Measurements from ENCODE around the gene IL17B. TPM values are rescaled to one million over a fixed set of nuclear protein-coding genes. Genes with fewer than 3 reads are reported as not detected.

The IL17B gene
- total RNA-seq, 1 experiment from 2014 or later: not detected

DNA sequence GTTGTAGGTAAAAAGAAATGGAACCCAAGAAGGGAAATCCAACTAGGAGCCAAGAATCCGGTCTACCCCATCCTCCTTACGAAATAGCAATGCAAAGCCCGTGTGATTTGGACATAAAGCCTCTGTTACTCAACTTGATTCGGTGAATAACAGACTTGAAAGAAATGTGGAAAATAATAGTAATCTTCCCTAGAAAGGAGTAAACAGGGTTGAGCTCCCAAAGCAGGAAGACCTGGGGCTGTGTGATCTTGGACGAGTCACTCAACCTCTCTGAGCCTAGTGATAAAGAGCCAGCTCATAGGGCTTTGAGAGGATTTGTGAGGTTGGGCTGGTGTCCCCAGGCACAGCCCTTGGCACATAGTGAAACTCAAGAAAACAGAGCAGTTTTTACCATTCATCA lies 42.7 kb upstream of the IL17B start:
- BruUV-seq (replicated peaks): no TSS peak
- ChIA-PET POLR2A (ENCODE audit: unreplicated experiment) (no interaction called here), CTCF (no interaction called here)
- TF ChIP-seq, protein P1, sequence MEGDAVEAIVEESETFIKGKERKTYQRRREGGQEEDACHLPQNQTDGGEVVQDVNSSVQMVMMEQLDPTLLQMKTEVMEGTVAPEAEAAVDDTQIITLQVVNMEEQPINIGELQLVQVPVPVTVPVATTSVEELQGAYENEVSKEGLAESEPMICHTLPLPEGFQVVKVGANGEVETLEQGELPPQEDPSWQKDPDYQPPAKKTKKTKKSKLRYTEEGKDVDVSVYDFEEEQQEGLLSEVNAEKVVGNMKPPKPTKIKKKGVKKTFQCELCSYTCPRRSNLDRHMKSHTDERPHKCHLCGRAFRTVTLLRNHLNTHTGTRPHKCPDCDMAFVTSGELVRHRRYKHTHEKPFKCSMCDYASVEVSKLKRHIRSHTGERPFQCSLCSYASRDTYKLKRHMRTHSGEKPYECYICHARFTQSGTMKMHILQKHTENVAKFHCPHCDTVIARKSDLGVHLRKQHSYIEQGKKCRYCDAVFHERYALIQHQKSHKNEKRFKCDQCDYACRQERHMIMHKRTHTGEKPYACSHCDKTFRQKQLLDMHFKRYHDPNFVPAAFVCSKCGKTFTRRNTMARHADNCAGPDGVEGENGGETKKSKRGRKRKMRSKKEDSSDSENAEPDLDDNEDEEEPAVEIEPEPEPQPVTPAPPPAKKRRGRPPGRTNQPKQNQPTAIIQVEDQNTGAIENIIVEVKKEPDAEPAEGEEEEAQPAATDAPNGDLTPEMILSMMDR (conservative IDR thresholded peaks at IDR 0.05): no peak
- TF ChIP-seq EZH2 (IDR thresholded peaks at IDR 0.05; ENCODE audit: low read depth): no peak
- no peaks in the 10 kb centered on the region for H3K9me3 ChIP-seq (ENCODE audit: insufficient read depth, low read depth)
- no peak overlapping the region for H2AFZ ChIP-seq
- H3K27ac ChIP-seq: no peak overlapping the region
- no peaks in the 10 kb centered on the region for H3K36me3 ChIP-seq (ENCODE audit: low read depth)
- intact Hi-C loops (cut with micrococcal nuclease; ENCODE audit: unreplicated experiment): no loop called here
- H4K20me1 ChIP-seq (ENCODE audit: insufficient read depth): no peaks in the 10 kb centered on the region
- H3K4me3 ChIP-seq: no peak overlapping the region
- peaks cover 5% of the 10 kb centered on the region; the same call in 1 of the 2 replicates for H3K4me1 ChIP-seq (replicated peaks; ENCODE audit: insufficient read depth)
- H3K9me2 ChIP-seq (ENCODE audit: insufficient read depth): no peaks in the 10 kb centered on the region
- DNase-seq: no peak
- peaks cover 7% of the 10 kb centered on the region; the same call in 1 of the 2 replicates for H3K27me3 ChIP-seq (ENCODE audit: insufficient read depth, low read depth)
- H3F3A ChIP-seq (ENCODE audit: insufficient read depth, low read depth): peaks cover 5% of the 10 kb centered on the region; the same call in 1 of the 2 replicates
- no peak overlapping the region for H3K4me2 ChIP-seq
- H3K79me2 ChIP-seq (ENCODE audit: low read depth): no peaks in the 10 kb centered on the region

DNA sequence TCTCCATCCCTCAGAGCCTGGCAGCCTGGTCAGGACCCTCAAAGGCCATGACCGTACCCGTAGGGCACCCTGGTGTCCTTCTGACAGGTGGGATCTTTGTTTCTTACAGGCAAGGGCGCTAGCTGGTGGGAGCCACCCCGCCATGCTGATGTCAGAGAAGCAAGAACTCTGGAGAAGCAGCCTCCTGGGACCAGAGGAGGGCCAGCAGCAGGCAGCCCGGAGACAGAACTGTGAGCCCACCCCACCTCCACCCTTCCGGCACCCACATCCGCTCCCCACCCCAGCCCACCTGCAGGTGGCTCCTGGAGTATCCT lies 42.2 kb upstream of the IL17B start:
- Histone ChIP-seq H3K36me3 (ENCODE audit: low read depth) (no peaks in the 10 kb centered on the region), H3K9me3 (ENCODE audit: insufficient read depth, low read depth) (no peaks in the 10 kb centered on the region), H3K27me3 (ENCODE audit: insufficient read depth, low read depth) (peaks cover 7% of the 10 kb centered on the region; the same call in 1 of the 2 replicates), H2AFZ (no peak overlapping the region), H3K79me2 (ENCODE audit: low read depth) (no peaks in the 10 kb centered on the region), H3K27ac (no peak overlapping the region), H3F3A (ENCODE audit: insufficient read depth, low read depth) (no peaks in the 10 kb centered on the region; the same call in 1 of the 2 replicates), H3K9me2 (ENCODE audit: insufficient read depth) (no peaks in the 10 kb centered on the region), H3K4me1 (replicated peaks; ENCODE audit: insufficient read depth) (no peaks in the 10 kb centered on the region), H4K20me1 (ENCODE audit: insufficient read depth) (no peaks in the 10 kb centered on the region), H3K4me3 (no peak overlapping the region), H3K4me2 (no peak overlapping the region)
- intact Hi-C loops (cut with micrococcal nuclease; ENCODE audit: unreplicated experiment): no loop called here
- ChIA-PET POLR2A (ENCODE audit: unreplicated experiment) (no interaction called here), CTCF (no interaction called here)
- BruUV-seq (replicated peaks): no TSS peak
- TF ChIP-seq, protein P1 (conservative IDR thresholded peaks at IDR 0.05): no peak
- no peak for TF ChIP-seq EZH2 (IDR thresholded peaks at IDR 0.05; ENCODE audit: low read depth)
- no peak for DNase-seq

- ChIA-PET POLR2A (ENCODE audit: unreplicated experiment) (no interaction called here), CTCF (no interaction called here)
- intact Hi-C loops (cut with micrococcal nuclease; ENCODE audit: unreplicated experiment): no loop called here
- no peaks in the 10 kb centered on the region for H3K9me2 ChIP-seq (ENCODE audit: insufficient read depth)
- peaks cover 7% of the 10 kb centered on the region; the same call in 1 of the 2 replicates for H3K27me3 ChIP-seq (ENCODE audit: insufficient read depth, low read depth)
- H3K9me3 ChIP-seq (ENCODE audit: insufficient read depth, low read depth): no peaks in the 10 kb centered on the region
- H3K36me3 ChIP-seq (ENCODE audit: low read depth): no peaks in the 10 kb centered on the region
- no peak overlapping the region for H3K27ac ChIP-seq
- no peaks in the 10 kb centered on the region for H3K4me1 ChIP-seq (replicated peaks; ENCODE audit: insufficient read depth)
- H3K79me2 ChIP-seq (ENCODE audit: low read depth): no peaks in the 10 kb centered on the region
- TF ChIP-seq EZH2 (IDR thresholded peaks at IDR 0.05; ENCODE audit: low read depth): no peak
- TF ChIP-seq, protein P1 (conservative IDR thresholded peaks at IDR 0.05): no peak
- BruUV-seq (replicated peaks): no TSS peak
- no peak overlapping the region for H3K4me2 ChIP-seq
- H4K20me1 ChIP-seq (ENCODE audit: insufficient read depth): no peaks in the 10 kb centered on the region
- no peak for DNase-seq
- H3F3A ChIP-seq (ENCODE audit: insufficient read depth, low read depth): no peaks in the 10 kb centered on the region
- no peak overlapping the region for H2AFZ ChIP-seq
- H3K4me3 ChIP-seq: no peak overlapping the region
Measured at GRCh38 chr5:149420545-149421371, 41.7 kb upstream of the IL17B start.
